Cardiac fibroblast (primary cell): ENCODE measurements around the gene CYP2A13.
"Not testable (repeated sequence)": the region's sequence is repeated elsewhere in the genome, so short reads cannot be mapped to it uniquely, and the experiment has no call there.

ENCODE experiments used
- DNase-seq, 2 donors: peaks; one replicate each; pipeline versions ENCODE4 v3.0.0 to v3.0.0-alpha.2; 2010; ENCODE audit warnings: low read depth in 2 of 2
- H3K4me3 ChIP-seq, 2 donors: replicated peaks in 1 of 2; 1 replicate in 1 of 2; 2 replicates in 1 of 2; pipeline ENCODE4 v1.5.1; 2011; ENCODE audit warnings: low read depth in 2 of 2, low read length in 2 of 2, mild to moderate bottlenecking in 2 of 2, moderate library complexity in 1 of 2
- TF ChIP-seq, protein P1 (sequence below): IDR thresholded peaks from one replicate; pipeline ENCODE4 v1.5.1; 2011; ENCODE audit warnings: low read depth, mild to moderate bottlenecking, low read length, inconsistent platforms

The CYP2A13 gene

DNA sequence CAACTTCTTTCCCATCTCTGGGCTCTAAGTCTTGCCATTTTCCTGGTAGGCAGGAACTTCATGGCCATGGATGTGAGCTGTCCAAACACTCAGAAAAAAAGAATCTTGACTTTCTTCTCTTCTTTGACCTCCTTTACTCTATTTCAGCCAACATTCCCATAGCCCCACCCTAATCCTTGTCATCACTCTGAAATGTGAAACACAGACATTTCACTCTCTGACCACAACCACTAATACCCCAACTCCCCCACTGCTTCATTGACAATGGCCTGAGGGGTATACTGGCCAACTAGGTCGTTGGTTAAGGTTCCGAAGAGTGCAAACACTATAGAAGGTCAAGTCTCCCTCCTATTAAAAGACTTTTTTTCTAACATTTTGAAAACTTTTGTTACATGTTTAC is 4.7 kb upstream of the CYP2A13 start:
- TF ChIP-seq, protein P1, sequence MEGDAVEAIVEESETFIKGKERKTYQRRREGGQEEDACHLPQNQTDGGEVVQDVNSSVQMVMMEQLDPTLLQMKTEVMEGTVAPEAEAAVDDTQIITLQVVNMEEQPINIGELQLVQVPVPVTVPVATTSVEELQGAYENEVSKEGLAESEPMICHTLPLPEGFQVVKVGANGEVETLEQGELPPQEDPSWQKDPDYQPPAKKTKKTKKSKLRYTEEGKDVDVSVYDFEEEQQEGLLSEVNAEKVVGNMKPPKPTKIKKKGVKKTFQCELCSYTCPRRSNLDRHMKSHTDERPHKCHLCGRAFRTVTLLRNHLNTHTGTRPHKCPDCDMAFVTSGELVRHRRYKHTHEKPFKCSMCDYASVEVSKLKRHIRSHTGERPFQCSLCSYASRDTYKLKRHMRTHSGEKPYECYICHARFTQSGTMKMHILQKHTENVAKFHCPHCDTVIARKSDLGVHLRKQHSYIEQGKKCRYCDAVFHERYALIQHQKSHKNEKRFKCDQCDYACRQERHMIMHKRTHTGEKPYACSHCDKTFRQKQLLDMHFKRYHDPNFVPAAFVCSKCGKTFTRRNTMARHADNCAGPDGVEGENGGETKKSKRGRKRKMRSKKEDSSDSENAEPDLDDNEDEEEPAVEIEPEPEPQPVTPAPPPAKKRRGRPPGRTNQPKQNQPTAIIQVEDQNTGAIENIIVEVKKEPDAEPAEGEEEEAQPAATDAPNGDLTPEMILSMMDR = no peak
- DNase-seq = no peak
- H3K4me3 ChIP-seq = no peak overlapping the region

DNA sequence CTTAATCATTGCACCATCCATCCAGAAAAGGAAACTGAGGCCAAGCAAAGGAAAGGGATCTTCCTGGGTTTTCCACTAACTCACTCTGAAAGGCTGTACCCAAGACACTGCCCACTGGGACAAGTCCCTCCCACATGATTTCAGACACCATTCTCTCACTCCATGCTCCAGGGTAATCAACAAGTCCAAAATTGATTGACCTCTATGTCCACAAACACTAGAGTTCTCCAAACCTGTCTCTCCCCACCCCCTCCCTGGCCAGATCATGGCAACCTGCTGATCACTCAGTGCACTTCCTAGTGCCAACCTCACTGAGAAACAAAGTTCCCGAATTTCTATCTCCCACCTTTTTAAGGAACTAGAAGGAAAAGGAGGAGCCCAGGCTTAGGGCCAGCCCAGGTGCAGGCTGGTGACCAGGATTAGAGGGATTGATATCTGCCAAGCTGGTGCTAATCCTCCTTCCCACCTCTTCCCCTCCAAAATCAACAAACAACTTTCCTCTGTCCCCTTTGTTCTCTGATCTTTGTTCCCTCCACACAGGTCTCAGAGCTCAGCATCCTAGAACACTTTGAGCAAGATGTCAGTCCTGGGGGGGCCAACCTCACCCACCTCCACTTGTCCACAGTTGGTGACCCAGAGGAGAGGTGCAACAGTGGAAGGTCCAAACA is 2.4 kb upstream of the CYP2A13 start:
- TF ChIP-seq, protein P1 = no peak
- H3K4me3 ChIP-seq = no peak overlapping the region
- DNase-seq = no peak

GRCh38 chr19:41089959-41090358 is 1.7 kb downstream of the CYP2A13 start:
- TF ChIP-seq, protein P1 = no peak
- H3K4me3 ChIP-seq = no peak overlapping the region
- DNase-seq = no peak

GRCh38 chr19:41095703-41096102 is 7.5 kb downstream of the CYP2A13 start:
- TF ChIP-seq, protein P1 = no peak
- H3K4me3 ChIP-seq = no peak overlapping the region
- DNase-seq = no peak

DNA sequence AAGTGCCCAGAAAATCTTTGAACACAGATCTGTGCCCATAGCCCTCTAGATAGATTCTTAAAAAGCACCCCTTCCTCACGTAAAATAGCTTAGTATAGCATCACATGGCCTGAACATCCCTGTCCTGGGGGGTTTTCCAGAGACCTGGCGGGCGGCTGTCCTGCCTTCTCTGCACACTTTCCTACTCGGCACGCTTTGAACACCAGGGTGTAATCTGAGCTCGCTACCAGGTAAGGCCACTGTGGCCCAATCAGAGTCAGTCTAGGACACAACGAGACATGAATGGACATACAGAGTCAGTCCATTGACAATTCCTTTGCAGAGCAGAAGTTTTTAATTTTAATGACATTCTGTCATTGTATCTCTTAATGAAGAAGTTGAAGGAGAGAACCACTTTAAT is 8.1 kb downstream of the CYP2A13 start:
- no peak for DNase-seq
- H3K4me3 ChIP-seq = no peak overlapping the region
- TF ChIP-seq, protein P1 = no peak

DNA sequence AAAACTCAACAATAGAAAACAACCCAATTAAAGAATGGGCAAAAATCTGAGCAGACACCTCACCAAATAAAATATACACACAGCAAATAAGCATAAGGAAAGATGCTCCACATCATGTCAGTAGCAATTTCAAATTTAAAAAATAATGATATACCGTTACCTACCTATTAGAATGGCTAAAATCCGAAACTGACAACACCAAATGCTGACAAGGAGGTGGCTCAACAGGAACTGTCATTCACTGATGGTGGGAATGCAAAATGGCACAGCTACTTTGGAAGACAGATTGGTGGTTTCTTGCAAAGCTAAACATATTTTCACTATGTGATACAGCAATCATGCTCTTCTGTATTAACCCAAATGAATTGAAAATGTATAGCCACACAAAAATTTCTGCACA is 9.1 kb downstream of the CYP2A13 start:
- TF ChIP-seq, protein P1 = no peak
- no peak for DNase-seq
- H3K4me3 ChIP-seq = no peak overlapping the region

GRCh38 chr19:41098762-41099161 is 10.5 kb downstream of the CYP2A13 start:
- TF ChIP-seq, protein P1 = no peak
- no peak for DNase-seq
- H3K4me3 ChIP-seq = no peak overlapping the region

DNA sequence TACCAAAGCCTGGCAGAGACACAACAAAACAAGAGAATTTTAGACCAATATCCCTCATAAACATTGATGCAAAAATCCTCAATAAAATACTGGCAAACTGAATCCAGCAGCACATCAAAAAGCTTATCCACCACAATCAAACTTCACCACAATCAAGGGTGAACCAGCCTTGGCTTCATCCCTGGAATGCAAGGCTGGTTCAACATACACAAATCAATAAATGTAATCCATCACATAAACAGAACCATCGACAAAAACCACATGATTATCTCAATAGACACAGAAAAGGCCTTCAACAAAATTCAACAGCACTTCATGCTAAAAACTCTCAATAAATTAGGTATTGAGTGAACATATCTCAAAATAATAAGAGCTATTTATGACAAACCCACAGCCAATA is 14.0 kb downstream of the CYP2A13 start:
- DNase-seq = not testable (repeated sequence)

More for the DNA sequence above, 14.0 kb downstream of the CYP2A13 start:
- not testable (repeated sequence) for H3K4me3 ChIP-seq
